Neural cell (in vitro differentiated cells): ENCODE measurements around the gene PARP12. TPM values are rescaled to one million over a fixed set of nuclear protein-coding genes. Genes with fewer than 3 reads are reported as not detected.

Experiments
- H2AFZ ChIP-seq: fragments of 200-600, 300-800 bp; sonication (generic), shearing (Covaris generic); 2 replicates; pipeline ENCODE4 v1.6.0; 2014; ENCODE audit warnings: low read depth, mild to moderate bottlenecking, antibody characterized with exemption, low read length, moderate library complexity
- H3F3A ChIP-seq: fragments of 200-600 bp; shearing (Covaris generic); 2 replicates; pipeline ENCODE4 v1.6.1; 2016; ENCODE audit warnings: mild to moderate bottlenecking, moderate library complexity, mixed read lengths, antibody characterized with exemption, low read length; ENCODE audit not compliant: insufficient read depth, poor library complexity, severe bottlenecking
- H3K27ac ChIP-seq: fragments of 200-600, 300-800 bp; sonication (generic), shearing (Covaris generic); 2 replicates; pipeline ENCODE4 v1.5.1; 2014; ENCODE audit warnings: mild to moderate bottlenecking, low read length, moderate library complexity
- H3K27me3 ChIP-seq: fragments of 300-800, 200-600 bp; sonication (generic), shearing (Covaris generic); 2 replicates; pipeline ENCODE4 v1.6.0; 2014; ENCODE audit warnings: mild to moderate bottlenecking, low read depth, low read length, moderate library complexity; ENCODE audit not compliant: insufficient read depth
- H3K36me3 ChIP-seq: fragments of 300-800, 200-600 bp; sonication (generic), shearing (Covaris generic); 2 replicates; pipeline ENCODE4 v1.5.1; 2014; ENCODE audit warnings: mild to moderate bottlenecking, antibody characterized with exemption, low read length, moderate library complexity; ENCODE audit not compliant: insufficient read depth
- H3K4me2 ChIP-seq: fragments of 300-800, 200-600 bp; sonication (generic), shearing (Covaris generic); 2 replicates; pipeline ENCODE4 v1.6.0; 2014; ENCODE audit warnings: mild to moderate bottlenecking, low read length
- H3K4me3 ChIP-seq: fragments of 300-800, 200-600 bp; sonication (generic), shearing (Covaris generic); 2 replicates; pipeline ENCODE4 v1.5.1; 2014; ENCODE audit warnings: mild to moderate bottlenecking, low read length, moderate library complexity
- H3K79me2 ChIP-seq: fragments of 200-600 bp; shearing (Covaris generic); replicated peaks from 2 replicates; pipeline ENCODE4 v1.6.0; 2014; ENCODE audit warnings: mild to moderate bottlenecking, low read length, moderate library complexity; ENCODE audit not compliant: insufficient read depth
- H3K9ac ChIP-seq: fragments of 300-800, 200-600 bp; sonication (generic), shearing (Covaris generic); 2 replicates; pipeline ENCODE4 v1.6.1; 2016; ENCODE audit warnings: mild to moderate bottlenecking, low read length, mixed read lengths
- H3K9me2 ChIP-seq: fragments of 200-600 bp; shearing (Covaris generic); 2 replicates; pipeline ENCODE4 v1.6.1; 2016; ENCODE audit warnings: mild to moderate bottlenecking, low read length, mixed read lengths; ENCODE audit not compliant: insufficient read depth
- H3K9me3 ChIP-seq: fragments of 200-600, 300-800 bp; sonication (generic), shearing (Covaris generic); 2 replicates; pipeline ENCODE4 v1.6.1; 2016; ENCODE audit warnings: mild to moderate bottlenecking, mixed run types, low read length, moderate library complexity, mixed read lengths
- H4K20me1 ChIP-seq: fragments of 200-600 bp; shearing (Covaris generic); 2 replicates; pipeline ENCODE4 v1.6.1; 2016; ENCODE audit warnings: mild to moderate bottlenecking, mixed run types; ENCODE audit not compliant: insufficient read depth
- EP300 ChIP-seq: fragments of 450-650 bp; conservative IDR thresholded peaks from 2 replicates; pipeline ENCODE4 v1.6.1; 2014; ENCODE audit warnings: antibody characterized with exemption, mild to moderate bottlenecking, moderate library complexity; ENCODE audit not compliant: poor library complexity, severe bottlenecking
- EZH2 ChIP-seq: fragments of 200-600, 300-800 bp; shearing (Covaris generic), sonication (generic); IDR thresholded peaks from 2 replicates; pipeline ENCODE4 v1.6.1; 2014; ENCODE audit warnings: antibody characterized with exemption, low read length, borderline replicate concordance, mild to moderate bottlenecking; ENCODE audit not compliant: insufficient read depth, poor library complexity, severe bottlenecking
- MXI1 ChIP-seq: fragments of 450-650 bp; conservative IDR thresholded peaks from 2 replicates; pipeline ENCODE4 v1.6.1; 2014; ENCODE audit warnings: antibody characterized with exemption, mild to moderate bottlenecking; ENCODE audit not compliant: poor library complexity, severe bottlenecking
- POLR2AphosphoS5 ChIP-seq: IDR thresholded peaks from 2 replicates; pipeline ENCODE4 v1.6.1; 2012
- RAD21 ChIP-seq: fragments of 450-650 bp; conservative IDR thresholded peaks from 2 replicates; pipeline ENCODE4 v1.6.1; 2014; ENCODE audit warnings: antibody characterized with exemption, mild to moderate bottlenecking, moderate library complexity
- SMC3 ChIP-seq: fragments of 450-650 bp; conservative IDR thresholded peaks from 2 replicates; pipeline ENCODE4 v1.6.1; 2014; ENCODE audit warnings: antibody characterized with exemption, mild to moderate bottlenecking, moderate library complexity; ENCODE audit not compliant: poor library complexity
- TAF1 ChIP-seq: IDR thresholded peaks from 2 replicates; pipeline ENCODE4 v1.6.1; 2012; ENCODE audit warnings: low read depth
- polyA plus RNA-seq: library from polyadenylated mRNA; depleted of rRNA; stranded (reverse); fragments of >200 nt; gene quantifications from 2 replicates; pipeline ENCODE4 v1.2.3, GENCODE V29; 2014
- TF ChIP-seq, protein P1 (sequence below): fragments of 450-650 bp; IDR thresholded peaks from 2 replicates; pipeline ENCODE4 v1.5.1; 2014; ENCODE audit warnings: antibody characterized with exemption, mild to moderate bottlenecking, moderate library complexity; ENCODE audit not compliant: poor library complexity, severe bottlenecking
- TF ChIP-seq, protein P2 (sequence below): IDR thresholded peaks from 2 replicates; pipeline ENCODE4 v1.6.1; 2012; ENCODE audit warnings: borderline replicate concordance

Gene PARP12
- polyA plus RNA-seq, 1 donor from 2014 or later = not detected

DNA sequence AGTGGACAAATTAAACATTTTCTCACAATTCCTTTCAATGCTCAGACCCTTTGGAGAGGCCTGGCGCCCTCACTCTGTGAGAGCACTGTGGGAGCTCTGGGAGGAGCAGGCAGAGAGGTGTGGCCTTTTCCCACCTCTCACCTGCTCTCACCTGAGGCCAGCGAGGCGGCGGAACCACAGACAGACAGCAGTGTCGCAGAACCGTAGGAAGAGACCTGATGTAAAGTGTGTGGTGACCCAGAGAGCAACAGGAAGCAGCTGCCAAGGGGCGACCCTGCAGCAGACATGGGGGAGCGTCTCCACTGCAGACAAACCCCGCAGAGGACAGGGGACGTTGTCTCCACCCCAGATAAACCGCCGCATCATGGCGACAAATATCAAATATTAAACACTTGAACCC is 15.6 kb upstream of the PARP12 start:
- Histone ChIP-seq H3F3A (no peaks in the 10 kb centered on the region), H3K36me3 (no peaks in the 10 kb centered on the region), H3K4me2 (no peak overlapping the region), H3K9me3 (no peaks in the 10 kb centered on the region), H3K27ac (no peak overlapping the region), H2AFZ (no peak overlapping the region), H3K27me3 (no peaks in the 10 kb centered on the region), H3K9me2 (no peaks in the 10 kb centered on the region), H3K4me3 (no peak overlapping the region), H3K79me2 (no peaks in the 10 kb centered on the region), H3K9ac (no peak overlapping the region), H4K20me1 (no peaks in the 10 kb centered on the region)
- TF ChIP-seq SMC3 = no peak
- TF ChIP-seq, protein P1, sequence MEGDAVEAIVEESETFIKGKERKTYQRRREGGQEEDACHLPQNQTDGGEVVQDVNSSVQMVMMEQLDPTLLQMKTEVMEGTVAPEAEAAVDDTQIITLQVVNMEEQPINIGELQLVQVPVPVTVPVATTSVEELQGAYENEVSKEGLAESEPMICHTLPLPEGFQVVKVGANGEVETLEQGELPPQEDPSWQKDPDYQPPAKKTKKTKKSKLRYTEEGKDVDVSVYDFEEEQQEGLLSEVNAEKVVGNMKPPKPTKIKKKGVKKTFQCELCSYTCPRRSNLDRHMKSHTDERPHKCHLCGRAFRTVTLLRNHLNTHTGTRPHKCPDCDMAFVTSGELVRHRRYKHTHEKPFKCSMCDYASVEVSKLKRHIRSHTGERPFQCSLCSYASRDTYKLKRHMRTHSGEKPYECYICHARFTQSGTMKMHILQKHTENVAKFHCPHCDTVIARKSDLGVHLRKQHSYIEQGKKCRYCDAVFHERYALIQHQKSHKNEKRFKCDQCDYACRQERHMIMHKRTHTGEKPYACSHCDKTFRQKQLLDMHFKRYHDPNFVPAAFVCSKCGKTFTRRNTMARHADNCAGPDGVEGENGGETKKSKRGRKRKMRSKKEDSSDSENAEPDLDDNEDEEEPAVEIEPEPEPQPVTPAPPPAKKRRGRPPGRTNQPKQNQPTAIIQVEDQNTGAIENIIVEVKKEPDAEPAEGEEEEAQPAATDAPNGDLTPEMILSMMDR = no peak
- no peak for TF ChIP-seq TAF1
- TF ChIP-seq RAD21 = no peak

DNA sequence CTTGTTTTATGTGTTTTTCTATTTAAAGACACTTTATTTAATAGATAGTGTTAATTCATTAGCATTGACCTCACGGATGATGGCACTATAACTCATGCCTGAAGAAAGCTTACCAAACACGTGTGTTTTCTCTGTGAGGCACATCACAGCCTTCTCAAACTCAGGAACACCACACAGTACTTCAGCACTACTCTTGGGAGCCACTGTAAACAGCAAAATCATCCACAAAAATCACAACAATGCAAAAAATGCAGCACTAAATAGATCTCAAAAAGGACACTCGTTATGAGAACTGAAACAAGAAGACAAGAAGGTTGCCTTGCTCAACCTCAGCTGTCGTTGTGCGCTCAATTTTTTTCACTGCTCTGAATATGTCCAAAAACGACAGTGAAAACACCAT is 12.0 kb upstream of the PARP12 start:
- Histone ChIP-seq H3K79me2 (no peaks in the 10 kb centered on the region), H3K9me3 (no peaks in the 10 kb centered on the region), H3K27me3 (no peaks in the 10 kb centered on the region), H3F3A (no peaks in the 10 kb centered on the region), H4K20me1 (no peaks in the 10 kb centered on the region), H3K9ac (no peak overlapping the region), H3K4me2 (no peak overlapping the region), H3K27ac (no peak overlapping the region), H3K9me2 (no peaks in the 10 kb centered on the region), H3K36me3 (no peaks in the 10 kb centered on the region), H2AFZ (no peak overlapping the region), H3K4me3 (no peak overlapping the region)
- TF ChIP-seq TAF1 (no peak), EP300 (no peak), POLR2AphosphoS5 (no peak), SMC3 (no peak), EZH2 (no peak), RAD21 (no peak), MXI1 (no peak)
- TF ChIP-seq, protein P1 = no peak
- TF ChIP-seq, protein P2, sequence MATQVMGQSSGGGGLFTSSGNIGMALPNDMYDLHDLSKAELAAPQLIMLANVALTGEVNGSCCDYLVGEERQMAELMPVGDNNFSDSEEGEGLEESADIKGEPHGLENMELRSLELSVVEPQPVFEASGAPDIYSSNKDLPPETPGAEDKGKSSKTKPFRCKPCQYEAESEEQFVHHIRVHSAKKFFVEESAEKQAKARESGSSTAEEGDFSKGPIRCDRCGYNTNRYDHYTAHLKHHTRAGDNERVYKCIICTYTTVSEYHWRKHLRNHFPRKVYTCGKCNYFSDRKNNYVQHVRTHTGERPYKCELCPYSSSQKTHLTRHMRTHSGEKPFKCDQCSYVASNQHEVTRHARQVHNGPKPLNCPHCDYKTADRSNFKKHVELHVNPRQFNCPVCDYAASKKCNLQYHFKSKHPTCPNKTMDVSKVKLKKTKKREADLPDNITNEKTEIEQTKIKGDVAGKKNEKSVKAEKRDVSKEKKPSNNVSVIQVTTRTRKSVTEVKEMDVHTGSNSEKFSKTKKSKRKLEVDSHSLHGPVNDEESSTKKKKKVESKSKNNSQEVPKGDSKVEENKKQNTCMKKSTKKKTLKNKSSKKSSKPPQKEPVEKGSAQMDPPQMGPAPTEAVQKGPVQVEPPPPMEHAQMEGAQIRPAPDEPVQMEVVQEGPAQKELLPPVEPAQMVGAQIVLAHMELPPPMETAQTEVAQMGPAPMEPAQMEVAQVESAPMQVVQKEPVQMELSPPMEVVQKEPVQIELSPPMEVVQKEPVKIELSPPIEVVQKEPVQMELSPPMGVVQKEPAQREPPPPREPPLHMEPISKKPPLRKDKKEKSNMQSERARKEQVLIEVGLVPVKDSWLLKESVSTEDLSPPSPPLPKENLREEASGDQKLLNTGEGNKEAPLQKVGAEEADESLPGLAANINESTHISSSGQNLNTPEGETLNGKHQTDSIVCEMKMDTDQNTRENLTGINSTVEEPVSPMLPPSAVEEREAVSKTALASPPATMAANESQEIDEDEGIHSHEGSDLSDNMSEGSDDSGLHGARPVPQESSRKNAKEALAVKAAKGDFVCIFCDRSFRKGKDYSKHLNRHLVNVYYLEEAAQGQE = no peak
